HepG2 (cell line): ENCODE data around the gene CIB2. TPM values are rescaled to one million over a fixed set of nuclear protein-coding genes. Genes with fewer than 3 reads are reported as not detected.
A peak's percentile ranks its signal among the peaks of the same experiment; 100 is the strongest.

Experiments used
- DDIT3 ChIP-seq: sonication (generic); formaldehyde crosslinking; IDR thresholded peaks from 2 replicates; pipeline ENCODE4 v1.4.0; 2020; ENCODE audit warnings: mild to moderate bottlenecking, missing genetic modification reagents
- EZH2 ChIP-seq: conservative IDR thresholded peaks from 2 replicates; pipeline ENCODE4 v1.6.1; 2012; ENCODE audit warnings: mild to moderate bottlenecking, low read depth, low read length, moderate library complexity
- GMEB1 ChIP-seq: sonication (generic); formaldehyde crosslinking; IDR thresholded peaks from 2 replicates; pipeline ENCODE4 v1.5.1; 2020; ENCODE audit warnings: missing genetic modification reagents, mild to moderate bottlenecking, borderline replicate concordance
- JARID2 ChIP-seq: sonication (generic); formaldehyde crosslinking; IDR thresholded peaks from 2 replicates; pipeline ENCODE4 v1.8.1; 2023; ENCODE audit warnings: missing genetic modification reagents, inconsistent platforms; ENCODE audit not compliant: insufficient replicate concordance
- JUND ChIP-seq: sonication (generic); formaldehyde crosslinking; IDR thresholded peaks from 2 replicates; pipeline ENCODE4 v1.8.0; 2022; ENCODE audit warnings: mild to moderate bottlenecking, missing genetic modification reagents
- KAT2B ChIP-seq: fragments of 150-350 bp; IDR thresholded peaks from 2 replicates; pipeline ENCODE4 v1.6.1; 2014; ENCODE audit warnings: low read depth, low read length, borderline replicate concordance
- MAF1 ChIP-seq: sonication (generic); formaldehyde crosslinking; IDR thresholded peaks from 2 replicates; pipeline ENCODE4 v1.5.0; 2020; ENCODE audit warnings: missing genetic modification reagents, borderline replicate concordance
- MIXL1 ChIP-seq: IDR thresholded peaks from 2 replicates; pipeline ENCODE4 v1.6.1; 2016
- MTF1 ChIP-seq: sonication (generic); formaldehyde crosslinking; IDR thresholded peaks from 2 replicates; pipeline ENCODE4 v1.5.0; 2020; ENCODE audit warnings: missing genetic modification reagents
- NFE2 ChIP-seq: sonication (generic); formaldehyde crosslinking; IDR thresholded peaks from 2 replicates; pipeline ENCODE4 v1.4.0; 2020; ENCODE audit warnings: missing genetic modification reagents
- NFE2L2 ChIP-seq: fragments of 150-350 bp; IDR thresholded peaks from 2 replicates; pipeline ENCODE4 v1.6.1; 2014; ENCODE audit warnings: low read length
- NFYB ChIP-seq: sonication (generic); formaldehyde crosslinking; IDR thresholded peaks from 2 replicates; pipeline ENCODE4 v1.4.0; 2020; ENCODE audit warnings: missing genetic modification reagents
- SOX13 ChIP-seq, 3 experiments: fragments of 450-650 bp in 1 of 3; sonication (generic) in 1 of 3; formaldehyde crosslinking in 1 of 3; IDR thresholded peaks in 2 of 3; conservative IDR thresholded peaks in 1 of 3; 2 replicates each; pipeline versions ENCODE4 v1.5.0 to v1.6.1; 2016 to 2020; ENCODE audit warnings: antibody characterized with exemption in 1 of 3, mild to moderate bottlenecking in 1 of 3, missing compliant biosample characterization in 1 of 3, missing genetic modification reagents in 1 of 3, moderate library complexity in 1 of 3
- ZBTB7B ChIP-seq: sonication (generic); formaldehyde crosslinking; IDR thresholded peaks from 2 replicates; pipeline ENCODE4 v1.4.0; 2020; ENCODE audit warnings: missing genetic modification reagents
- ZIK1 ChIP-seq: sonication (generic); formaldehyde crosslinking; IDR thresholded peaks from 2 replicates; pipeline ENCODE4 v1.5.0; 2020; ENCODE audit warnings: mild to moderate bottlenecking, low read depth, missing genetic modification reagents, borderline replicate concordance
- ZNF121 ChIP-seq: sonication (generic); formaldehyde crosslinking; IDR thresholded peaks from 2 replicates; pipeline ENCODE4 v1.5.0; 2020; ENCODE audit warnings: mild to moderate bottlenecking, missing genetic modification reagents
- ZNF256 ChIP-seq: sonication (generic); formaldehyde crosslinking; conservative IDR thresholded peaks from 2 replicates; pipeline ENCODE4 v1.4.0; 2020; ENCODE audit warnings: missing genetic modification reagents
- ZNF546 ChIP-seq: sonication (generic); formaldehyde crosslinking; conservative IDR thresholded peaks from 2 replicates; pipeline ENCODE4 v1.8.1; 2023; ENCODE audit warnings: mild to moderate bottlenecking, missing genetic modification reagents
- ZNF687 ChIP-seq: sonication (generic); formaldehyde crosslinking; IDR thresholded peaks from 2 replicates; pipeline ENCODE4 v1.5.1; 2020; ENCODE audit warnings: mild to moderate bottlenecking, missing genetic modification reagents, moderate library complexity
- ZNF713 ChIP-seq: sonication (generic); formaldehyde crosslinking; IDR thresholded peaks from 2 replicates; pipeline ENCODE4 v1.4.0; 2020; ENCODE audit warnings: mild to moderate bottlenecking, missing genetic modification reagents
- ZNF773 ChIP-seq: sonication (generic); formaldehyde crosslinking; IDR thresholded peaks from 2 replicates; pipeline ENCODE4 v1.4.0; 2020; ENCODE audit warnings: missing genetic modification reagents, borderline replicate concordance
- ZSCAN5A ChIP-seq: sonication (generic); formaldehyde crosslinking; IDR thresholded peaks from 2 replicates; pipeline ENCODE4 v1.8.0; 2022; ENCODE audit warnings: mild to moderate bottlenecking, missing genetic modification reagents, borderline replicate concordance
- polyA plus RNA-seq, 8 experiments: library from polyadenylated mRNA; depleted of rRNA in 3 of 8; stranded (reverse) in 7 of 8; unstranded in 1 of 8; fragments of >200 nt; fragmentation: Illumina TruSeq in 4 of 8; extraction: Trizol in 4 of 8; gene quantifications; 2 replicates each; pipeline versions ENCODE4 v1.2.1 to v1.2.3, GENCODE V29; 2011 to 2016; ENCODE audit warnings: low read depth in 4 of 8, missing spikeins in 1 of 8, mixed read lengths in 1 of 8; ENCODE audit not compliant: insufficient read depth in 1 of 8
- total RNA-seq, 5 experiments: library from RNA; depleted of rRNA; stranded (reverse); fragments of >200 nt; fragmentation: Illumina TruSeq; extraction: Trizol; gene quantifications; 2 replicates each; pipeline ENCODE4 v1.2.3, GENCODE V29; 2016; ENCODE audit warnings: low read depth in 1 of 5

CIB2 gene
- total and polyA plus RNA-seq, 2 of the 13 experiments (the other 11 are each of a cell fraction or from before 2014, with no cell fraction given), result 1.4 to 1.5 TPM

- TF ChIP-seq SOX13 (IDR thresholded peaks at IDR 0.05) (no peak), SOX13 (CRISPR knock-in tag; conservative IDR thresholded peaks at IDR 0.05 in 1 of 2, IDR thresholded peaks at IDR 0.05 in 1 of 2) (0 out of 4 replicates have a peak, but pooled peaks of 1 of the 2 experiments have one; percentile 9), NFYB (CRISPR knock-in tag) (no peak; the same call in 1 of the 2 replicates), MIXL1 (0 out of 2 replicates have a peak, but pooled peaks have one; percentile 9), ZBTB7B (CRISPR knock-in tag) (peak; percentile 98), ZIK1 (CRISPR knock-in tag) (peak; percentile 33; the same call in 1 of the 2 replicates), KAT2B (no peak), JARID2 (CRISPR knock-in tag) (no peak), ZNF773 (CRISPR knock-in tag) (no peak), ZNF121 (CRISPR knock-in tag) (no peak; the same call in 1 of the 2 replicates), ZNF713 (CRISPR knock-in tag) (no peak), ZNF687 (CRISPR knock-in tag) (peak; percentile 89), ZNF546 (CRISPR knock-in tag) (no peak), ZNF256 (0 out of 2 replicates have a peak, but pooled peaks have one; percentile 52), ZSCAN5A (CRISPR knock-in tag) (no peak; the same call in 1 of the 2 replicates), NFE2 (CRISPR knock-in tag) (no peak), EZH2 (no peak), MTF1 (CRISPR knock-in tag) (no peak), DDIT3 (CRISPR knock-in tag) (no peak), JUND (no peak; the same call in 1 of the 2 replicates), MAF1 (no peak), NFE2L2 (no peak), GMEB1 (no peak)
Observed at GRCh38 chr15:78131295-78132061, at the start of gene CIB2 (continued).
